ENCODE results near the gene SLC39A13.

- no peak for TF ChIP-seq GABPA (IDR thresholded peaks at IDR 0.05; ENCODE audit: low read depth)
- TF ChIP-seq CTCF (IDR thresholded peaks at IDR 0.05; ENCODE audit: insufficient read depth, low read length) = no peak
- TF ChIP-seq SPI1 (IDR thresholded peaks at IDR 0.05; ENCODE audit: borderline replicate concordance, low read depth) = no peak
Observed at GRCh38 chr11:47445840-47446239, 37.5 kb downstream of the SLC39A13 start.

Data from HL-60 (cell line).